ENCODE results near the gene CYP4B1. TPM values are rescaled to one million over a fixed set of nuclear protein-coding genes. Genes with fewer than 3 reads are reported as not detected.
"Not testable (repeated sequence)": the region's sequence is repeated elsewhere in the genome, so short reads cannot be mapped to it uniquely, and the experiment has no call there.

Gene CYP4B1
- total and polyA plus RNA-seq, 4 experiments from 2014 or later, result 1.4 to 2.5 TPM; not detected in 2

- H3K4me1 ChIP-seq (ENCODE audit: insufficient read depth, low read length), result no peaks in the 10 kb centered on the region
- POLR2A ChIA-PET (ENCODE audit: partially characterized antibody), result no interaction called here
- Mint-ChIP-seq H3K4me3 (no peak overlapping the region), H3K9me3 (peaks cover 7 to 58% (median 50%) of the 10 kb centered on the region in 8 donors), H3K4me1 (no peaks in the 10 kb centered on the region), H3K27me3 (peaks cover 18 to 21% of the 10 kb centered on the region in 2 donors), H3K36me3 (peaks cover 0 to 8% of the 10 kb centered on the region in 2 donors), H3K27ac (no peak overlapping the region)
- peaks cover 0 to 20% of the 10 kb centered on the region in 2 donors for H3K9me3 ChIP-seq (ENCODE audit: control insufficient read depth in 1 of 2, low read length in 2 of 2)
- intact Hi-C loops (cut with micrococcal nuclease), result no loop called here
- CTCF ChIA-PET (ENCODE audit: partially characterized antibody), result no interaction called here
- no peaks in the 10 kb centered on the region for H3K36me3 ChIP-seq (ENCODE audit: insufficient read depth, low read length)
- no peak overlapping the region for H3K4me3 ChIP-seq (ENCODE audit: low read length in 2 of 2)
- H3K27me3 ChIP-seq (ENCODE audit: insufficient read depth, low read length), result no peaks in the 10 kb centered on the region
- DNase-seq, result no peak
- H3K27ac ChIP-seq (ENCODE audit: low read depth, low read length), result no peak overlapping the region
These were observed 28.3 kb upstream of the CYP4B1 start for GRCh38 chr1:46770541-46770940.

- no peak overlapping the region for H3K27ac ChIP-seq (ENCODE audit: low read depth, low read length)
- no peaks in the 10 kb centered on the region for H3K36me3 ChIP-seq (ENCODE audit: insufficient read depth, low read length)
- no peak for DNase-seq
- H3K9me3 Mint-ChIP-seq, result peaks cover 2 to 58% (median 51%) of the 10 kb centered on the region in 8 donors
- no peak overlapping the region for H3K4me3 Mint-ChIP-seq
- POLR2A ChIA-PET (ENCODE audit: partially characterized antibody), result no interaction called here
- no peaks in the 10 kb centered on the region for H3K4me1 ChIP-seq (ENCODE audit: insufficient read depth, low read length)
- peaks cover 0 to 20% of the 10 kb centered on the region in 2 donors for H3K9me3 ChIP-seq (ENCODE audit: control insufficient read depth in 1 of 2, low read length in 2 of 2)
- intact Hi-C loops (cut with micrococcal nuclease), result no loop called here
- no peaks in the 10 kb centered on the region for H3K4me1 Mint-ChIP-seq
- H3K27me3 Mint-ChIP-seq, result peaks cover 10 to 14% of the 10 kb centered on the region in 2 donors
- CTCF ChIA-PET (ENCODE audit: partially characterized antibody), result no interaction called here
- no peaks in the 10 kb centered on the region for H3K27me3 ChIP-seq (ENCODE audit: insufficient read depth, low read length)
- peak overlapping the region in 1 of 7 donors; percentile 64 for H3K27ac Mint-ChIP-seq
- peaks cover 0 to 8% of the 10 kb centered on the region in 2 donors for H3K36me3 Mint-ChIP-seq
- no peak overlapping the region for H3K4me3 ChIP-seq (ENCODE audit: low read length in 2 of 2)
These were observed 26.3 kb upstream of the CYP4B1 start for GRCh38 chr1:46772571-46772970.

- Mint-ChIP-seq H3K27me3 (peaks cover 4 to 8% of the 10 kb centered on the region in 2 donors), H3K4me1 (no peaks in the 10 kb centered on the region), H3K4me3 (no peak overlapping the region), H3K36me3 (peaks cover 0 to 5% of the 10 kb centered on the region in 2 donors), H3K9me3 (peaks cover 2 to 48% (median 42%) of the 10 kb centered on the region in 8 donors), H3K27ac (peak overlapping the region in 1 of 7 donors; percentile 41)
- intact Hi-C loops (cut with micrococcal nuclease), result no loop called here
- Histone ChIP-seq H3K27me3 (ENCODE audit: insufficient read depth, low read length) (no peaks in the 10 kb centered on the region), H3K4me3 (ENCODE audit: low read length in 2 of 2) (no peak overlapping the region), H3K36me3 (ENCODE audit: insufficient read depth, low read length) (no peaks in the 10 kb centered on the region), H3K4me1 (ENCODE audit: insufficient read depth, low read length) (no peaks in the 10 kb centered on the region), H3K27ac (ENCODE audit: low read depth, low read length) (no peak overlapping the region), H3K9me3 (ENCODE audit: control insufficient read depth in 1 of 2, low read length in 2 of 2) (peaks cover 0 to 17% of the 10 kb centered on the region in 2 donors)
- no peak for DNase-seq
- ChIA-PET POLR2A (ENCODE audit: partially characterized antibody) (no interaction called here), CTCF (ENCODE audit: partially characterized antibody) (no interaction called here)
These were observed 24.5 kb upstream of the CYP4B1 start for GRCh38 chr1:46774297-46774696.

- H3K4me3 ChIP-seq (ENCODE audit: low read length in 2 of 2); H3K27me3 ChIP-seq (ENCODE audit: insufficient read depth, low read length); H3K27me3 Mint-ChIP-seq; DNase-seq; H3K27ac Mint-ChIP-seq; H3K4me1 ChIP-seq (ENCODE audit: insufficient read depth, low read length); CTCF ChIA-PET (ENCODE audit: partially characterized antibody); POLR2A ChIA-PET (ENCODE audit: partially characterized antibody); H3K9me3 ChIP-seq (ENCODE audit: control insufficient read depth in 1 of 2, low read length in 2 of 2); H3K4me1 Mint-ChIP-seq; H3K36me3 ChIP-seq (ENCODE audit: insufficient read depth, low read length); H3K4me3 Mint-ChIP-seq; H3K27ac ChIP-seq (ENCODE audit: low read depth, low read length); intact Hi-C loops (cut with micrococcal nuclease); H3K36me3 Mint-ChIP-seq: not testable (repeated sequence)
- H3K9me3 Mint-ChIP-seq, result peaks cover 0 to 19% (median 11%) of the 10 kb centered on the region in 8 donors
These were observed 20.4 kb upstream of the CYP4B1 start for GRCh38 chr1:46778456-46778855.

GRCh38 chr1:46784666-46785065, 14.2 kb upstream of the CYP4B1 start:
- intact Hi-C loops (cut with micrococcal nuclease), result no loop called here
- Mint-ChIP-seq H3K4me1 (peaks cover 0 to 11% (median 5%) of the 10 kb centered on the region in 4 donors), H3K36me3 (no peaks in the 10 kb centered on the region), H3K27ac (no peak overlapping the region), H3K27me3 (peaks cover 17 to 21% of the 10 kb centered on the region in 2 donors), H3K9me3 (peaks cover 0 to 15% (median 4%) of the 10 kb centered on the region in 8 donors), H3K4me3 (no peak overlapping the region)
- no peaks in the 10 kb centered on the region for H3K4me1 ChIP-seq (ENCODE audit: insufficient read depth, low read length)
- no peak for DNase-seq
- POLR2A ChIA-PET (ENCODE audit: partially characterized antibody), result no interaction called here
- H3K9me3 ChIP-seq (ENCODE audit: control insufficient read depth in 1 of 2, low read length in 2 of 2), result no peaks in the 10 kb centered on the region
- no peak overlapping the region for H3K27ac ChIP-seq (ENCODE audit: low read depth, low read length)
- H3K4me3 ChIP-seq (ENCODE audit: low read length in 2 of 2), result no peak overlapping the region
- H3K27me3 ChIP-seq (ENCODE audit: insufficient read depth, low read length), result no peaks in the 10 kb centered on the region
- CTCF ChIA-PET (ENCODE audit: partially characterized antibody), result no interaction called here
- no peaks in the 10 kb centered on the region for H3K36me3 ChIP-seq (ENCODE audit: insufficient read depth, low read length)

GRCh38 chr1:46788634-46789033, 10.2 kb upstream of the CYP4B1 start:
- H3K27me3 Mint-ChIP-seq, result peaks cover 16 to 25% of the 10 kb centered on the region in 2 donors
- H3K9me3 ChIP-seq (ENCODE audit: control insufficient read depth in 1 of 2, low read length in 2 of 2); CTCF ChIA-PET (ENCODE audit: partially characterized antibody); H3K27ac Mint-ChIP-seq; H3K27me3 ChIP-seq (ENCODE audit: insufficient read depth, low read length); H3K4me3 Mint-ChIP-seq; DNase-seq; H3K36me3 Mint-ChIP-seq; H3K4me1 Mint-ChIP-seq; H3K27ac ChIP-seq (ENCODE audit: low read depth, low read length); H3K36me3 ChIP-seq (ENCODE audit: insufficient read depth, low read length); H3K4me3 ChIP-seq (ENCODE audit: low read length in 2 of 2); H3K4me1 ChIP-seq (ENCODE audit: insufficient read depth, low read length); intact Hi-C loops (cut with micrococcal nuclease); POLR2A ChIA-PET (ENCODE audit: partially characterized antibody); H3K9me3 Mint-ChIP-seq: not testable (repeated sequence)

- Histone ChIP-seq H3K27ac (ENCODE audit: low read depth, low read length) (no peak overlapping the region), H3K4me3 (ENCODE audit: low read length in 2 of 2) (no peak overlapping the region), H3K36me3 (ENCODE audit: insufficient read depth, low read length) (no peaks in the 10 kb centered on the region), H3K4me1 (ENCODE audit: insufficient read depth, low read length) (no peaks in the 10 kb centered on the region), H3K27me3 (ENCODE audit: insufficient read depth, low read length) (no peaks in the 10 kb centered on the region), H3K9me3 (ENCODE audit: control insufficient read depth in 1 of 2, low read length in 2 of 2) (no peaks in the 10 kb centered on the region)
- ChIA-PET POLR2A (ENCODE audit: partially characterized antibody) (no interaction called here), CTCF (ENCODE audit: partially characterized antibody) (no interaction called here)
- Mint-ChIP-seq H3K36me3 (no peaks in the 10 kb centered on the region), H3K4me1 (no peaks in the 10 kb centered on the region), H3K4me3 (no peak overlapping the region), H3K27ac (no peak overlapping the region), H3K9me3 (peaks cover 0 to 9% (median 3%) of the 10 kb centered on the region in 8 donors), H3K27me3 (peaks cover 15 to 28% of the 10 kb centered on the region in 2 donors)
- no peak for DNase-seq
- intact Hi-C loops (cut with micrococcal nuclease), result no loop called here
These were observed 8.3 kb upstream of the CYP4B1 start for GRCh38 chr1:46790446-46791101.
